Gastrocnemius medialis (tissue), 4 donors: ENCODE measurements around the gene OR2V2. TPM values are rescaled to one million over a fixed set of nuclear protein-coding genes. Genes with fewer than 3 reads are reported as not detected.

Experiments
- ATAC-seq, 2 donors: fragments of 150-250 bp; one replicate each; pipeline ENCODE4 v1.9.1; 2016
- DNase-seq, 2 donors: peaks; one replicate each; pipeline ENCODE4 v3.0.0-alpha.2; 2019
- H3K27ac ChIP-seq, 4 donors: fragments of 200-600 bp; sonication (generic); 1 replicate in 1 of 4; 2 replicates in 3 of 4; pipeline ENCODE4 v1.5.1; 2016 to 2018; ENCODE audit warnings: mild to moderate bottlenecking in 2 of 4, moderate library complexity in 1 of 4
- H3K27me3 ChIP-seq, 3 donors: fragments of 200-600 bp; sonication (generic) in 2 of 3; 1 replicate in 1 of 3; 2 replicates in 2 of 3; pipeline versions ENCODE4 v1.5.1 to v1.6.0; 2016 to 2019; ENCODE audit warnings: mild to moderate bottlenecking in 1 of 3, moderate library complexity in 1 of 3
- H3K36me3 ChIP-seq, 2 donors: fragments of 200-600 bp; sonication (generic) in 1 of 2; one replicate each; pipeline ENCODE4 v1.5.1; 2017 to 2018
- H3K4me1 ChIP-seq, 2 donors: fragments of 200-600 bp; sonication (generic) in 1 of 2; one replicate each; pipeline ENCODE4 v1.5.1; 2016 to 2017; ENCODE audit warnings: mild to moderate bottlenecking in 2 of 2
- H3K4me3 ChIP-seq, 4 donors: fragments of 200-600 bp; sonication (generic) in 3 of 4; 1 replicate in 1 of 4; 2 replicates in 3 of 4; pipeline ENCODE4 v1.5.1; 2016 to 2019; ENCODE audit warnings: mild to moderate bottlenecking in 2 of 4
- H3K9me3 ChIP-seq, 3 donors: fragments of 200-600 bp; sonication (generic) in 2 of 3; 1 replicate in 1 of 3; 2 replicates in 2 of 3; pipeline ENCODE4 v1.5.1; 2016 to 2019
- POLR2A ChIP-seq, 2 donors: fragments of 450-650 bp; IDR thresholded peaks; one replicate each; pipeline ENCODE4 v1.6.1; 2017; ENCODE audit warnings: antibody characterized with exemption in 2 of 2, mild to moderate bottlenecking in 2 of 2, moderate library complexity in 2 of 2
- in situ Hi-C, 4 donors: fragments of 200-750 bp; cut with MboI; loops; one replicate each; pipeline versions ENCODE4 v1.15.0 to v1.8.0; 2017; ENCODE audit warnings: low sequenced_read_pairs in 4 of 4
- intact Hi-C: fragments of 100-400 bp; cut with DNase I; formaldehyde crosslinking; loops from one replicate; pipeline ENCODE4 v1.15.1; 2023; ENCODE audit warnings: low total_unique reads
- total RNA-seq, 4 donors: library from RNA; depleted of rRNA; stranded (reverse); fragments of >200 nt; gene quantifications; one replicate each; pipeline versions ENCODE4 v1.1.0 to v1.2.3, GENCODE V29; 2016
- TF ChIP-seq, protein P1 (sequence below), 5 experiments: fragments of 450-650 bp in 3 of 5; fragments of 200-600 bp in 2 of 5; sonication (generic) in 2 of 5; IDR thresholded peaks in 4 of 5; conservative IDR thresholded peaks in 1 of 5; 1 replicate in 4 of 5; 2 replicates in 1 of 5; pipeline ENCODE4 v1.5.1; 2016 to 2019; ENCODE audit warnings: antibody characterized with exemption in 5 of 5, mild to moderate bottlenecking in 3 of 5, moderate library complexity in 3 of 5

The OR2V2 gene
- total RNA-seq, 4 donors from 2014 or later = not detected

DNA sequence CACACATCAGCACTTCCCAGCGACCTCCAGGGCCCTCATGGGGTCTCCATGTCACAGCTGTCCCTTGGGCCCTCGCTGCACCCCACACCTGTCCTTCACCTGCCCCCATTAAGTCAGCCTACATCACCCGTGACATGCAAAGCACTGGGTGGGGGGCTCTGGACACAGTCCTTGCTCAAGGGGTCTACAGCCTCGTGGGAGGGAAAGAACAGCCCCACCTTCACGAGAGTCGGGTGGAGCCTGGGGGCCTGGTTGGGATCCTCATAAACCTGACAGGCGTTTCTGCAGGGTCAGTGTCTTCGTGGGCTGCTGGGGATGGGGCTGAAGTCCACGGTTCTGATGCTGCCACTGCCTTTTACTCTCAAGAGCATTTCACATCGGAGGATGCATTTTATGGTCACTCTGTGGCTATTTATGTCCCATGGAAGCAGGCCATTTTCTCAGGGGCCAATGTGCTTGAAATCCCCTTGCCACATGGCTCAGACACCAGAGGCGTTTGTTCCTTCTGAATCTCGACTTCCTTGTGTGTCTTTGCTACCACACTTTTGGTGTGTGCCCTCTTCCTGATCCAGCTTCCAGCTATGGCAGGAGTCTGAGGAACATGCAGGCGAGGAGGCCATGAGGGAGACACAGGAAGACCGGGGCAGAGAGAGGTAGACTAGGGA, 16.4 kb upstream of the OR2V2 start, which contains the start of gene OR2V1:
Gene OR2V1 (minus strand): TSS at position 338 of the 665 bp plus-strand sequence. CDS start 5,865 bp downstream, outside the sequence.
- Histone ChIP-seq H3K9me3 (no peaks in the 10 kb centered on the region), H3K4me3 (no peak within 1 kb of the TSS), H3K27me3 (peaks cover 8 to 21% (median 11%) of the 10 kb centered on the region in 3 donors), H3K36me3 (no peaks in the 10 kb centered on the region), H3K4me1 (no peaks in the 10 kb centered on the region), H3K27ac (no peak within 1 kb of the TSS)
- in situ Hi-C loops = no loop called here
- TF ChIP-seq, protein P1, sequence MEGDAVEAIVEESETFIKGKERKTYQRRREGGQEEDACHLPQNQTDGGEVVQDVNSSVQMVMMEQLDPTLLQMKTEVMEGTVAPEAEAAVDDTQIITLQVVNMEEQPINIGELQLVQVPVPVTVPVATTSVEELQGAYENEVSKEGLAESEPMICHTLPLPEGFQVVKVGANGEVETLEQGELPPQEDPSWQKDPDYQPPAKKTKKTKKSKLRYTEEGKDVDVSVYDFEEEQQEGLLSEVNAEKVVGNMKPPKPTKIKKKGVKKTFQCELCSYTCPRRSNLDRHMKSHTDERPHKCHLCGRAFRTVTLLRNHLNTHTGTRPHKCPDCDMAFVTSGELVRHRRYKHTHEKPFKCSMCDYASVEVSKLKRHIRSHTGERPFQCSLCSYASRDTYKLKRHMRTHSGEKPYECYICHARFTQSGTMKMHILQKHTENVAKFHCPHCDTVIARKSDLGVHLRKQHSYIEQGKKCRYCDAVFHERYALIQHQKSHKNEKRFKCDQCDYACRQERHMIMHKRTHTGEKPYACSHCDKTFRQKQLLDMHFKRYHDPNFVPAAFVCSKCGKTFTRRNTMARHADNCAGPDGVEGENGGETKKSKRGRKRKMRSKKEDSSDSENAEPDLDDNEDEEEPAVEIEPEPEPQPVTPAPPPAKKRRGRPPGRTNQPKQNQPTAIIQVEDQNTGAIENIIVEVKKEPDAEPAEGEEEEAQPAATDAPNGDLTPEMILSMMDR (IDR thresholded peaks at IDR 0.05 in 4 of 5, conservative IDR thresholded peaks at IDR 0.05 in 1 of 5) = no peak
- no peak for TF ChIP-seq POLR2A (IDR thresholded peaks at IDR 0.05)
- intact Hi-C loops = no loop called here
- no peak for DNase-seq
- no peak for ATAC-seq

DNA sequence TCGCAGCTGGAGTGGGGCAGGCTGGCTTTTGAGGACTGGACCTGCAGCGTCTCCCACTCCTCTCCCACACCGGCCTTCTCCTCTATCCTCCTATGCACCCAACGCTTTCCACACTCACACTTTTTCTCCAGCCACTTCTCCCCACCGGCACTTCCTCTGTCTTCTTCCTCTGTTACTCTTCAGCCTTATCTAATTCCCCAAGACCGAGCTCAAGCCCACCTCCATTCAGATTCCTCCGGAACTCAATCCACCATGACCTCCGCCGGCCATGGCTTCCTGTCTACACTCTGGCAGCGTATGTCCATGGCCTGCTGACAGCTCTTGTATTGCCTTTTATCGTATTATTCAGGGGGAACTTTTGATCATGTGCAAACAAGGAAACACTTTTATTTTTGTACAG, 15.9 kb upstream of the OR2V2 start:
- H3K27ac ChIP-seq = no peak overlapping the region
- DNase-seq = no peak
- H3K27me3 ChIP-seq = peaks cover 8 to 23% (median 11%) of the 10 kb centered on the region in 3 donors
- no peak for ATAC-seq
- in situ Hi-C loops (no loop called here), intact Hi-C loops (no loop called here)
- H3K4me3 ChIP-seq = no peak overlapping the region
- H3K4me1 ChIP-seq = no peaks in the 10 kb centered on the region
- TF ChIP-seq, protein P1 (IDR thresholded peaks at IDR 0.05 in 4 of 5, conservative IDR thresholded peaks at IDR 0.05 in 1 of 5) = no peak
- no peak for TF ChIP-seq POLR2A (IDR thresholded peaks at IDR 0.05)
- no peaks in the 10 kb centered on the region for H3K36me3 ChIP-seq
- no peaks in the 10 kb centered on the region for H3K9me3 ChIP-seq

DNA sequence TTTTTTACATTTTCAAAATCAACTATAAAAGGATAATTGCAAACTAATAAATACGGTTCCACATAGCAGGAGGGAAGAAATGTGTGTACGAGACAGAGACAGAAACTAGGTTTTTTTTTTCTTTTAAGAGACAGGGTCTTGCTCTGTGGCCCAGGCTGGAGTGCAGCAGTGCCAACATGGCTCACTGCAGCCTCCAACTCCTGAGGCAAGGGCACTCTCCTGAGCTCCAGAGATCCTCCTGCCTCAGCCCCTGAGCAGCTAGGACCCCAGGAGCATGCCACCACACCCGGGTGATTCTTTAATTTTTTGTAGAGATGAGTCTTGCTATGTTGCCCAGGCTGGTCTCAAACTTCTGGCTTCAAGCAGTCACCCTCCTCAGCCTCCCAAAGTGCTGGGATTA, 14.3 kb upstream of the OR2V2 start:
- no peak for ATAC-seq
- in situ Hi-C loops = no loop called here

GRCh38 chr5:181133610-181134231, 13.7 kb upstream of the OR2V2 start:
- in situ Hi-C loops = no loop called here
- Histone ChIP-seq H3K27me3 (peaks cover under 1 to 10% (median 7%) of the 10 kb centered on the region in 3 donors), H3K9me3 (no peaks in the 10 kb centered on the region), H3K4me1 (no peaks in the 10 kb centered on the region), H3K27ac (no peak overlapping the region), H3K36me3 (no peaks in the 10 kb centered on the region), H3K4me3 (no peak overlapping the region)
- intact Hi-C loops = no loop called here
- ATAC-seq (no peak), DNase-seq (peak; percentile 18 to 31)
- TF ChIP-seq POLR2A (IDR thresholded peaks at IDR 0.05) = no peak
- TF ChIP-seq, protein P1 (IDR thresholded peaks at IDR 0.05 in 4 of 5, conservative IDR thresholded peaks at IDR 0.05 in 1 of 5) = no peak

More for the DNA sequence above, 14.3 kb upstream of the OR2V2 start:
- H3K4me1 ChIP-seq = no peaks in the 10 kb centered on the region
- peaks cover 6 to 14% (median 11%) of the 10 kb centered on the region in 3 donors for H3K27me3 ChIP-seq
- TF ChIP-seq, protein P1 (IDR thresholded peaks at IDR 0.05 in 4 of 5, conservative IDR thresholded peaks at IDR 0.05 in 1 of 5) = no peak
- no peak for TF ChIP-seq POLR2A (IDR thresholded peaks at IDR 0.05)
- H3K36me3 ChIP-seq = no peaks in the 10 kb centered on the region
- intact Hi-C loops = no loop called here
- no peak overlapping the region for H3K27ac ChIP-seq
- no peaks in the 10 kb centered on the region for H3K9me3 ChIP-seq
- no peak for DNase-seq
- no peak overlapping the region for H3K4me3 ChIP-seq
